GM18861 (cell line): ENCODE results near the gene PZP.
"Not testable (repeated sequence)": the region's sequence is repeated elsewhere in the genome, so short reads cannot be mapped to it uniquely, and the experiment has no call there.

Experiments used
- ATAC-seq: cut with Tn5 transposase; IDR thresholded peaks from one replicate; pipeline ENCODE4 v1.9.1; 2021; ENCODE audit not compliant: unreplicated experiment

Gene PZP

DNA sequence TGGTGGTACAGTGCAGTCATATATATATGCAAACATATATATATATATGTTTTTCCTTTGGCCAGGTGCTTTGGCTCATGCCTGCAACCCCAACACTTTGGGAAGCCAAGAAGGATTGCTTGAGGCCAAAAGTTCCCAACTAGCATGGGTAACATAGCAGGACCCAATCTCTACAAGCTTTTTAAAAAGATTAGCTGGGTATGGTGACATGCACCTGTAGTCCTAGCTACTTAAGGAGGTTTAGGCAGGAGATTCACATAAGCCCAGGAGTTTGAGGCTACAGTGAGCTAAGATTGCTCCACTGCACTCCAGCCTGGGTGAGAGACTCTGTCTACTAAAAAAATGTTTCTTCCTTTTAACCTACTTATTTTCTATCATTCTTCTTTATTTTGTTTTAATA lies 10.2 kb downstream of the PZP start:
- ATAC-seq = no peak

DNA sequence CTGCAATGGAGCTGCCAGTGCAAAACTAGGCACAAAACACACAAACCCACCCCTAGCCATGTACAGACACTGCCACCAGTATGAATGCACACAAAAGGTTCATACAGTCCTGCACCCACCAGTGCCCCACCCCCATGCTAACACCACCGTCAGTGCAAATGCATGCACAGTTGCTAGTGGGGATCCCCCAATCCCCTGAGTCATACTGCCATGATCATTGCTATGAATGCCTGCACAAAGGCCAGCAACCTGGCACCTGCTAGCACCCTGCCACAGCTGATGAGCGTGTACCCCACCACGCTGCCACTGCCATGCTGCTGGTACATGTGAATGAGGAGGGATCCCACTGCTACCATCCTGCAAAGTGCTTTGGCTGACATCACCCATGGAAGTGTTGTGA lies 23.9 kb downstream of the PZP start:
- no peak for ATAC-seq

DNA sequence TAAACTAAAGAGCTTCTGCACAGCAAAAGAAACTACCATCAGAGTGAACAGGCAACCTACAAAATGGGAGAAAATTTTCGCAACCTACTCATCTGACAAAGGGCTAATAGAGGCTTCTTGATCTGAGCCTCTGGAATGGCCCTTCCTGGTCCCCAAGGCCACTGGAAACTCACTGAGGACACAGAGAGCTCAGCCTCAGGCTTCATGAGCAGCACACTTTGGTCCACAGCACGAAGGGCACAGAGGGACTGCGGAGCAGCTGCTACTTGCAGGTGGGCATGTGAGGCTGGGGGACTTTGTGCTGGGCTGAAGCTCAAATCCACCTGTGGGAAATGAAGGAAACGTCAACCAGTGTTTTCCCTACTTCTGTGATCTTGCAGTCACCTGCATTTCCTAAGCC lies 27.4 kb downstream of the PZP start:
- ATAC-seq = no peak

DNA sequence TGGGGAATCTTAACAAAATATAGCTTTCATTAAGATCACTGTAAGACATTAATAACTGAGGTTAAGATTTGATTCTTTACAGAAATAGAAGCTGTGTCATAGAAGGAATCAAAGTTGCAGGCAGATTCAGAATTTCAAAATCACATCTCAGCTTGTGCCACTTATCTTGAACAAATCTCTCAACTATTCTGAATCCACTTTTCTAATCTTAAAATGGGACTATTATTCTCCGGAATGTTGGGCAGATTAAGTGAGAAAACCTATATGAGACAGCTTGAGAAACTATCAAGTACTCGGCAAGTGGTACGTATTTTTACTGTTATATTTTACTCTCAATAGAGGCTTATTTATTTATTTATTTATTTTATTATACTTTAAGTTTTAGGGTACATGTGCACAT lies 28.4 kb downstream of the PZP start:
- ATAC-seq = no peak

DNA sequence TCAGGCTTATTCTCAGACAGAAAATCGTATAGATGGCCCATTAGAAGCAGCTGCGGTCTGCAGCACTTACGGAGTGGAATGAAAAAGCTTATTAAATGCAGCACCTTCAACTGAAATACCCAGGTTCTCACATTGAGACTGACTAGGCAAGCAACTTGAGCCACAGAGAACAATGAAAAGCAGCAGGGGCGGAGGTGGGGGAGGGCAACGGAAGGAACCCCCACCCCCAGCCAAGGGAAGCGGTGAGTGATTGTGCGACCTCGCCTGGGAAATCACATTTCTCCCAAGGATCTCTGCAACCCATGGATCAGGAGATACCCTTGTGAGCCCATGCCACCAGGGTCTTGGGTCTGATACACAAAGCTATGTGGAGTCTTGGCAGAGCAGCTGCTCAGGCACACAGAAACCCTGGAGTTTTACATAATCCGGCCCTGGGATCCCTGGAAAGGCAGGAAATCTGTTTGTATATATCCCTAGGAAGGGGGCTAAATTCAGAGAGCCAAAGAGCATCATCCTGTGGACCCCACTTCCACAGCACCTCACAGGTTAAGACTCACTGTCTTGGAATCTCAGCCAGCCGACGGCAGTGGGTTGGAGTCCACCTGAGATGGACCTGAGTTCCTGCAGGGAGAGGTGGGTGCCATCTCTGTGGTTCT lies 38.1 kb downstream of the PZP start:
- ATAC-seq = no peak

DNA sequence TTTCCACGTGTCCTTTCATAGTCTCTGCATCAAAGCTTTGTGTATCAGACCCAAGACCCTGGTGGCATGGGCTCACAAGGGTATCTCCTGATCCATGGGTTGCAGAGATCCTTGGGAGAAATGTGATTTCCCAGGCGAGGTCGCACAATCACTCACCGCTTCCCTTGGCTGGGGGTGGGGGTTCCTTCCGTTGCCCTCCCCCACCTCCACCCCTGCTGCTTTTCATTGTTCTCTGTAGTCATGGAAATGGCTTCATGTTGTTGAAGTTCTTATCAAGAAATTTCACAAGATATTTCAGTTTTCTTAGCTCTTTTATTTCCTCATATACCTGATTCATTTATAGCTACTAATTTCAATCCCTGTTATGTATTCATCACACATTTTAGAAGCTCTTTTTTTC lies 40.9 kb downstream of the PZP start:
- not testable (repeated sequence) for ATAC-seq

DNA sequence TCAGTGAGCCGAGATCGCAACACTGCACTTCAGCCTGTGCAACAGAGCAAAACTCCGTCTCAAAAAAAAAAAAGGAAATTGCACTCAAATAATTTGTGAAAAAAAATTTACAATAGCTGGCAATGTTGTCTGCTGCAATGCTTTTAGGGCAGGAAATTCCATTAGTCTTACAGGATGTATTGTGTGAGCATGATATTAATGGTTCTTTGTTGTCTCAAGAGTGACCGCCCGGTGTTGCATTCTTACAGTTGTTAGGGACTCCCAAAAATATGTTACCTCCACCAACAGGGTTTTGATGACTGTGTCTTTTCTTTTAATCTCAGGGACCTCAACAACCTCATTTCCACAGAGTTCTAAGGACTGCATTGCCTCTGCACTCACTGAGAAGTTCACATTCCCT lies 44.8 kb downstream of the PZP start:
- no peak for ATAC-seq

DNA sequence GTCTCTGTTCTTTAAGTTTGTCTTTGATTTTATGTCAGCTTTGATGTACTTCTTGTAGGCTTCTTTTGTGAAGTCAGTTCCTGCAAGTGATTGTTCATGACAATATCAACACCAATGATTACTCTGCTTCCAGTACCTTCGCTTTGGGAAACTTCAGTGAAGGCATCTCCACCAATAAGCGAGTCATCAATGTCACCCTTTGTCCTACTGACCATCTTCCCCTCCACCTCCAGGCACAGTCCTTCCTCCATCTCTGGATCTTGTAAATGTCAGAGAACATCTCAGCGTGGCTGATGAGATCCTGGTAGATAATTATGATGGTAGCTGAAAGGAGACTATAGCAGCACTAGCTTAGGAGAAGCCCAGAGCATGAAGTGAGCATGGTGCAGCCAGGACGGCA lies 52.1 kb downstream of the PZP start:
- ATAC-seq = no peak

DNA sequence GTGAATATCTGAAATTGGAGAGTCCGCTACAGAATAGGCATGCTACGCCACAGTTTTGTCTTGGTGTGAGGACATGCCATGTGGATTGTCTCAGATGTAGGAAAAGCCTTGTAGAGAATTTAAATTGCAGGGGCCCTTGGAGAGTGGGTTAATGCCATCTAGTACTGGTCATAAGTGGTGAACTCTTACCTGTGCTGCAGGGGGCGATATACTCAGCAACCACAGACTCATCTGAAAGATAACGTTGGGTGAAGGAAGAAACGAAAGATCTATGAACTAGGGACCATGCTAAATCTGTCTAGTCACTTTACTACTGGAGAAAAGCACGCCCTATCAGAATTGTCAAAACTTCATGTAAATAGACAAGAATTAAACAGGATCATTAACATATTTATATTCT lies 58.8 kb downstream of the PZP start:
- ATAC-seq = no peak

DNA sequence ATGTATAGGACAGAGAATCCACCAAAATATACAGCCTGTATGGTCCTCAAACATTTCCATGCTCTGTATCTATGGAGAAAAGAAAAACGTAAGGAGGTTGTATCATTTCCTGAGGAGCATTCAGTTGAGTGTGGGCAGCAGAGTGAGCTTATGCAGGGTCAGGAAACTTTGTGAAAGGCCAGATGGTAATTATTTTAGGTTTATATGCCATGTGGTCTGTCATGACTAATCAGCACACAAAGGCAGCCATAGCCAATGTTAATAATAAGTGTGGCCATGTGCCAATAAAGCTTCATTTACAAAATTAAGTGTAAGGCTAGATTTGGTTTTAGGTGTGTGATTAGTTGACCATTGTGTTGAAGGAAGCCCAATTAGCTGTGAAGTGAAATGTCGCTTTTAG lies 59.3 kb downstream of the PZP start:
- ATAC-seq = no peak

DNA sequence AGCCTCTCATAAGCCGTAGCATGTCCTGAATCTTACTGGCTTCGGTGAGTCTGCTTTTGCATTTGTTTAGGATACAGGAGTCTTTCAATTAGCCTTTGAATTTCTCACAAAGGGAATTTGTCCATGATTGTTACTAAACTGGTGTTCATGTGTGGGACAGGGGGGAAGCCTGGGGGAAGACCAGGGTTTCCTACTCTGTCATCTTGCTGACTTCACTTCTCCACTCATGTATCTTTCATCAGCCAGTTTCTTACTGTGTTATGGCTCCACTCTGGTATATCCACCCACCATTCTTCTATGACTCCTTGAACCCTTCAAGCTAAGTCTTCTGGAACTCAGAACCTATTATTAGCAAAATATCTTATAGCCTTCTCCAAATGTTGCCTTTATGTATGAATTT lies 60.7 kb downstream of the PZP start:
- ATAC-seq = no peak

DNA sequence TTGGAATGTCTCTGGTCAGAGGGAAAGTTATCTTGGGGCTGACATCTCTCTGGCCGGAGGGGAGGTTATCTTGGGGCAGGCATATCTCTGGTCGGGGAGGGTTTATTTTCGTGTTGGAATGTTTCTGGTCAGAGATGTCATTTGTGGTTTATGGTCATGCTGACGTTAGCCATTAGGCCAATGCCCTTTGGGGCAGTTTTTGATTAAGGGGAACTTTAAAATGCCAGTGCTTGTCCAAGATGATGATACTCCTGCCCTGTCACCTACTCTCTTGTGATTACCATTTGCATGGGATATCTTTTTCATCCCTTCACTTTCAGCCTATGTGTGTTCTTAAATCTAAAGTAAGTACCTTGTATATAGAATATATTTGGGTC lies 63.5 kb downstream of the PZP start:
- ATAC-seq = no peak

DNA sequence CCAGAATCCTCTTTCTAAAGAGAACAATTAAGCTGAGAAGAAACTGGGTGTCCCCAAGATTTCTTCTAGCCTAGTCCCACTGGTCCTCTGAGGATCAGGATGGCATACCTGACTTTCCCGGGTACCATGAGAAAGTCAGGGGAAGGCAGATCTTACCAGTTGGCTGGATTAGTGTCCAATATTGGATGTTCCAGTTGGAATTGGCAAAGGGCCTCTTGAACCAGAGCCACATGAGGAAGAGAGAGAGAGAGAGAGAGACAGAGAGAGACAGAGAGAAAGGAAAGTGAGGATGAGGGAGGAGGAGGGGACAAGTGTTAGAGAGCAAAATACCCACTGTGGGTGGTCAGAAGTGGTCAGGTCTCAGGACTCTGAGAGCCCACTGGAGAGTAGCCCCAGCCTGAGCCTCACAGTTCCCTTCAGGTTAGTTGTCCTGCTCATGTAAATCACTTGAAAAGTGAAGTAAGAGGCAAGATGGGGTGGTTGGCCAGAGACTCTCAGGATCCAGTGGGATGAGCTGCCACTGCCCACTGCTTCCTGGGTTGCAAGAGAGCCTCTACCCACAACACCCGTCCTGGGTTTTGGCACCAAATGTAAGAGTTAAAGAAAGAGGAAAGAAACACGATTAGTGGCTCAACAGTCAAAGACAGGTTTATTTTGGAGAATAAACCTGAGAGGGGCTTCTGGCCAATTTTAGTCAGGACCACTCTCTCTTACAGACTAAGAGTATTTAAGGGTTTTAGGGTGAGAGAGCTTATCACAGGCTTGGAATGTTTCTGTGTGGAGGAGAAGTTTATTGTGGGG lies 64.1 kb downstream of the PZP start:
- ATAC-seq = no peak

DNA sequence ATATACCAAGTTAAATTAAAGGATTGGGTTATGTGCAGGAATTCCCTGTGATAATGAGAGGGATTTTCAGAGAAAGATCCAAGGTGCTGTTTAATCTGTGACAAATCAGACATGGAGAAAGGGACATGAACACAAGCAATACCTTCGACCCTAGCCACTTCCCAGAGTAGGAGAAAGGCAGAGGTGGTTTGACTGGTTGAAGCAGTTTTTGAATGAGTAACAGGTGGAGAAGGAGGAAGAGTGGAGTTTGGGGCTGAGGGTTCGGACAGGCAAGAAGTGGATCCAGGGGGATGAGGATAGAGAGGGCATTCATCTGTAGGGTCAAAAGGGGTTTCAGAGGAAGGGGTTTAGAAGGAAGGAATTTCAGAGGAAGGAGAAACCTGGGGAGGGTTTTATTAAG lies 65.1 kb downstream of the PZP start:
- ATAC-seq = no peak

DNA sequence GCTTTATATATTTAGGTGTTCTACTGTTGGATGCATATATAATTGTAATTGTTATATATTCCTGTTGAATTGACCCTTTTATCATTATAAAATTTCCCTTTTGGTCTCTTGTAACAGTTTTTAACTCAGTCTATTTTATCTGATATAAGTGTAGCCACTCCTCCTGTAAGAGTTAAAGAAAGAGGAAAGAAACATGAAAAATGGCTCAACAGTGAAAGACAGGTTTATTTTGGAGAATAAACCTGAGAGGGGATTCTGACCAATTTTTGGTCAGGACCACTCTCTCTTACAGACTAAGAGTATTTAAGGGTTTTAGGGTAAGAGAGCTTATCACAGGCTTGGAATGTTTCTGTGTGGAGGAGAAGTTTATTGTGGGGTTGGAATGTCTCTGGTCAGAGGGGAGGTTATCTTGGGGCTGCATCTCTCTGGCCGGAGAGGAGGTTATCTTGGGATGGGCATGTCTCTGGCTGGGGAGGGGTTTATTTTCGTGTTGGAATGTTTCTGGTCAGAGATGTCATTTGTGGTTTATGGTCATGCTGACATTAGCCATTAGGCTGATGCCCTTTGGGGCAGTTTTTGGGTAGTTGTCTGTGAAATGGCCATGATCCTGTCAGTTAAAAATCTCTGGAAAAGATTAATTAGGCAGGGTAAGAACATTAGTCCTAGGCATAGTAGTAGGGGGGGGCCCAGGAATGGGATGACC lies 68.5 kb downstream of the PZP start:
- ATAC-seq = not testable (repeated sequence)

DNA sequence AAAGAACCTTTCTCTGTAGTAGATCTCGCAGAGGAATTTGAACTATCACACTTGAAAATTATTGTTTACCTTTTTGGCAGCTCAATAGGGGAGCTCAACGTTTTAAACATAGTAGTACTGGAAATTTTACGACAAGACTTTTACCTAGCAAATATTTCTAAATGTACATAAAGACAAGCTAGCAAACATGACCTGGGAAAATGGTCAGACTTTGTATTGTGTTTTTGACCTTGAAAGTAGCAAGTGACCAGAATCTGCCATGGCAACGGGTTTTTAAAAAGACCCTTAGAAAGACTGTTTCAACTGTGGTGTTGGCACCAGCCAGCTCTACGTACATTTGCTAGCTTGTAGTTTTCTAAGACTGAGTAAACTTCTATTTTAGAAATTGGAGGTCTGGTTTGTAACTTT lies 72.3 kb downstream of the PZP start:
- ATAC-seq = no peak

DNA sequence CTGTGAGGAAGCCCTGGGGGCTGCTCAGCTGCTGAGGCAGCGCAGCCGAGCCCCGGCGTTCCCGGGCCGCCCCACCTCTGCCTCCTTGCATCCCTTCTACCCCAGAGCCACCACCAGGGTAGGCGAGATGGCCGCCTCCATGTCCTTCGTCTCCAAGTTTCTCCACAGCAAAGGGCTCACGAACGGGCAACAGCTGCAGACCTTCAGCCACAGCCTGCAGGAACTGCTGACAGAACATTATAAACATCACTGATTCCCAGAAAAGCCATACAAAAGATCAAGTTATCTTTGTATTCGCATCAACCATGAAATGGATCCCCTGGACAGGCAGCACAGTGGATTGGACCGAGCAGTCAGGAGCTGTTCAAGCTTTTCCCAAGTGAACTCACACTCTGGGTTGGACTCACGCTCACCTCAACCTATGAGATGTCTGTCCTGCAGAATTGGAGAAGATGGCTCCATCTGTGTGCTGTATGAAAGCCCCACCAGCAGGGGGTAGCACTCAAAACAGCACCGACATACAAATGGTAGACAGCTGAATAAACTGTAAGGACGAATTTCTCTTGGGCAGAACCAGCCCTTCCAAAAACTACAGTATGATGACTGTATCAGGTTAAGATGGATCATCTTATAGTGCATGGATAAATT lies 73.1 kb downstream of the PZP start:
- ATAC-seq = no peak

DNA sequence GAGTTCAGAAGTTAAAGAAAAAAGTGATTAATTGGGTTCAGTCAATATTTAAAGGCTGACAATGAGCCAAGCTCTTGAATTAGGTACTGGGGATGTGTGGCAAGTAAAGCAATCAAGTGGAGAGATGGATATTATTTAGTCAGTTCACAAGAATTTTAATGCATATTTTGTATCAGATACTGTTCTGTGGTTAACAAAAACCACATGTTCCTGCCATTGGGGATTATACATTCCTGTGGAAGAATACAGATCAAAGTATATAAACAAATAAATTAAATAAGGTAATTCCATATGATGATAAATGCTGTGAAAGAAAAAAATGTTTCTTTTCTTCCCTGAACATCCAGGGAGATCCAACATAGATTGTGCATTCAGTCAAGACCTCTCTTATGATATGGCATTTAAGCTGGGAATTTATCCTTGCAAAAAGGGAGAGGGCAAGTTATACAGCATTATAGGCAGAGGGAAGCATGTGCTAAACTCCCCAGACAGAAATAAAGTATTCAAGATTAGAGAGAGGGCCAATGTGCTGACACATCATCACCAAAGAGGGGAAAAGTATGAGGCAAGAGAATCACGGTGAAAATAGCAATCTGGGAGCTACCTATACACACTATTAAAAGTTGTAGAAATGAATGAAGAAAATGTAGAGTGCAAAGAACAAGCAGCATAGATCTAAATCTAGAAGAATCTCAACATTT lies 74.8 kb downstream of the PZP start:
- ATAC-seq = no peak

DNA sequence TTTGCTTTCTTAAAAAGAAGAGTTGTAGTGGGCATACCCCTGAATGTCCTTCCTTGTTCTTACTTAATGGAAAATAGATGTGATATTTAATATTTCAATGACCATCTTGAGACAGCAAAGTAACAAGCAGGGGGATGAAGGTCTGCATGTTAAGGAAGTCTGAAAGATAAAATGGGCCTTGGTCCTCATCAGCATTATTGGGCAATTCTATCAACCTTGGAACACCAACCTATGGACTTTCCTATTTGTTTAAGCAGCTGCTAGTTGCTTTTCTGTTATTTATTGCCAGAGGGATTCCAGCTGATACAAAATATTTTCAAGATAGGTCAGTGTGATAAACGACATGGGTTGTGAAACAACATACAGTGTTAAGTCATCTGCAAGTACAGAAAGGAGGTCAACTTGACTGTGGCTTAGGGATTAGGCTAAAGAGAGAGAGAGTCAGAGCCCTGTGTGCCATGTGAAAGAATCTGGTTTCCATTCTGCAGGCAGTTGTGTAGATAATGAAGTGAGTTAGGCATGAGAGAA lies 76.1 kb downstream of the PZP start:
- no peak for ATAC-seq

DNA sequence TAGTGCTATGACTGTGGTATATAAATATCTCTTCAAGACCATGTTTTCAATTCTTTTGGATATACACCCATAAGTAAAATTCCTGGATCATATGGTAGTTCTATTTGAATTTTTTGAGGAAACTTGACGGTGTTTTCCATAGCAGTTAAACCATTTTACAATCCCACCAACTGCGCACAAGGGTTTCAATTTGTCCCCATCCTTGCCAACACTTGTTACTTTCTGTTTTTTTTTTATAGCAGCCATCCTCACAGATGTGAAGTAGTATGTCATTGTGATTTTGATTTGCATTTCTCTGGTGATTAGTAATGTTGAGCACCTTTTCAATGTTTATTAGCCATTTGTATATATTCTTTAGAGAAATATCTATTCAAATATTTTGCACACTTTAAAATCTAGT lies 78.0 kb downstream of the PZP start:
- ATAC-seq = no peak
